ENCODE results near the gene NF1. TPM values are rescaled to one million over a fixed set of nuclear protein-coding genes. Genes with fewer than 3 reads are reported as not detected.
"Not testable (repeated sequence)": the region's sequence is repeated elsewhere in the genome, so short reads cannot be mapped to it uniquely, and the experiment has no call there.

NF1 gene
- total RNA-seq, 4 donors from 2014 or later = 15.6 to 48.4 (median 26.9) TPM

GRCh38 chr17:31079731-31080130 lies 15.0 kb upstream of the NF1 start:
- TF ChIP-seq POLR2A (IDR thresholded peaks at IDR 0.05) = no peak
- no peak for TF ChIP-seq CTCF (IDR thresholded peaks at IDR 0.05)
- no peaks in the 10 kb centered on the region for H3K36me3 ChIP-seq
- no peaks in the 10 kb centered on the region for H3K9me3 ChIP-seq
- no peaks in the 10 kb centered on the region for H3K4me1 ChIP-seq
- H3K27ac ChIP-seq = no peak overlapping the region
- H3K4me3 ChIP-seq = no peak overlapping the region
- H3K27me3 ChIP-seq = no peaks in the 10 kb centered on the region
- no peak for DNase-seq
- intact Hi-C loops (cut with DNase I) = no loop called here
- WGBS, 2 donors = 46 to 92% methylated on average over 1 of the region's 1 CpG

- Histone ChIP-seq H3K27ac (no peak overlapping the region), H3K27me3 (no peaks in the 10 kb centered on the region), H3K4me1 (no peaks in the 10 kb centered on the region), H3K36me3 (no peaks in the 10 kb centered on the region), H3K9me3 (no peaks in the 10 kb centered on the region), H3K4me3 (no peak overlapping the region)
- DNase-seq = no peak
- intact Hi-C loops (cut with DNase I) = no loop called here
- WGBS, 2 donors = 50 to 52% methylated on average over 2 of the region's 2 CpGs
- TF ChIP-seq POLR2A (IDR thresholded peaks at IDR 0.05) = no peak
- TF ChIP-seq CTCF (IDR thresholded peaks at IDR 0.05) = no peak
Measured at GRCh38 chr17:31085563-31085962, 9.2 kb upstream of the NF1 start.

- intact Hi-C loops (cut with DNase I) = no loop called here
- 83 to 84% methylated on average over 3 of the region's 3 CpGs for WGBS, 2 donors
- H3K27me3 ChIP-seq = no peaks in the 10 kb centered on the region
- H3K9me3 ChIP-seq = no peaks in the 10 kb centered on the region
- TF ChIP-seq POLR2A (IDR thresholded peaks at IDR 0.05) = no peak
- TF ChIP-seq CTCF (IDR thresholded peaks at IDR 0.05) = no peak
- H3K4me1 ChIP-seq = peaks cover 0 to 7% (median 0%) of the 10 kb centered on the region in 3 donors
- H3K27ac ChIP-seq = no peak overlapping the region
- H3K4me3 ChIP-seq = no peak overlapping the region
- H3K36me3 ChIP-seq = no peaks in the 10 kb centered on the region
- DNase-seq = no peak
Measured at GRCh38 chr17:31089471-31089870, 5.3 kb upstream of the NF1 start.

GRCh38 chr17:31090650-31091049 lies 4.1 kb upstream of the NF1 start:
- H3K27me3 ChIP-seq; H3K27ac ChIP-seq; DNase-seq; intact Hi-C loops (cut with DNase I); H3K9me3 ChIP-seq; H3K36me3 ChIP-seq; H3K4me3 ChIP-seq: not testable (repeated sequence)
- 81% methylated on average over 2 to 3 of the region's 3 CpGs for WGBS, 2 donors
- peaks cover 0 to 13% (median 0%) of the 10 kb centered on the region in 3 donors for H3K4me1 ChIP-seq

- H3K27me3 ChIP-seq = no peaks in the 10 kb centered on the region
- H3K4me1 ChIP-seq = peaks cover 0 to 25% (median 6%) of the 10 kb centered on the region in 3 donors
- no peak for TF ChIP-seq CTCF (IDR thresholded peaks at IDR 0.05)
- WGBS, 2 donors = 85 to 95% methylated on average over 1 of the region's 1 CpG
- H3K4me3 ChIP-seq = no peak overlapping the region
- DNase-seq = no peak
- no peaks in the 10 kb centered on the region for H3K36me3 ChIP-seq
- intact Hi-C loops (cut with DNase I) = no loop called here
- H3K9me3 ChIP-seq = no peaks in the 10 kb centered on the region
- no peak overlapping the region for H3K27ac ChIP-seq
Measured at GRCh38 chr17:31092475-31093064, 2.2 kb upstream of the NF1 start.
